Measurements from ENCODE around the gene MCRIP1.

MCRIP1 gene

GRCh38 chr17:81860756-81861568, 27.9 kb upstream of the MCRIP1 start:
- peak; percentile 100 for DNase-seq

- DNase-seq: no peak
Measured at GRCh38 chr17:81859906-81860755, 27.0 kb upstream of the MCRIP1 start, which contains the start of gene P4HB. Gene P4HB, minus strand, starts transcription at chr17:81860535. Its CDS starts 64 bp downstream, at chr17:81860471.

GRCh38 chr17:81858967-81859905, 26.1 kb upstream of the MCRIP1 start:
- no peak for DNase-seq

- DNase-seq: no peak
Measured at GRCh38 chr17:81858170-81858966, 25.3 kb upstream of the MCRIP1 start.

GRCh38 chr17:81854974-81855774, 22.1 kb upstream of the MCRIP1 start:
- DNase-seq: no peak

- DNase-seq: no peak
Measured at GRCh38 chr17:81852237-81852636, 19.1 kb upstream of the MCRIP1 start.

GRCh38 chr17:81851423-81851822, 18.3 kb upstream of the MCRIP1 start:
- DNase-seq: no peak

- no peak for DNase-seq
Measured at GRCh38 chr17:81849457-81849856, 16.4 kb upstream of the MCRIP1 start.

GRCh38 chr17:81846743-81847689, 13.9 kb upstream of the MCRIP1 start:
- DNase-seq: no peak

GRCh38 chr17:81845881-81846742, 13.0 kb upstream of the MCRIP1 start:
- DNase-seq: no peak

- DNase-seq: no peak
Measured at GRCh38 chr17:81845361-81845760, 12.3 kb upstream of the MCRIP1 start.

GRCh38 chr17:81844887-81845286, 11.8 kb upstream of the MCRIP1 start:
- DNase-seq: no peak

- DNase-seq: no peak
Measured at GRCh38 chr17:81844327-81844851, 11.3 kb upstream of the MCRIP1 start.

GRCh38 chr17:81843713-81844326, 10.7 kb upstream of the MCRIP1 start:
- DNase-seq: no peak

GRCh38 chr17:81842725-81843504, 9.8 kb upstream of the MCRIP1 start:
- no peak for DNase-seq

- DNase-seq: no peak
Measured at GRCh38 chr17:81842378-81842724, 9.3 kb upstream of the MCRIP1 start.

- no peak for DNase-seq
Measured at GRCh38 chr17:81841866-81842265, 8.8 kb upstream of the MCRIP1 start.

Data from NCI-H2107 (cell line).